Pulmonary artery endothelial cell (primary cell): Measurements from ENCODE around the gene PTK7. TPM values are rescaled to one million over a fixed set of nuclear protein-coding genes. Genes with fewer than 3 reads are reported as not detected.

Source experiments
- DNase-seq: peaks from one replicate; pipeline ENCODE4 v3.0.0-alpha.2; 2011; ENCODE audit warnings: low read depth, low spot score
- total RNA-seq: library from RNA; depleted of rRNA; stranded (reverse); fragments of >200 nt; gene quantifications from 2 replicates; pipeline ENCODE4 v1.2.3, GENCODE V29; 2014

PTK7 gene
- total RNA-seq, 1 donor from 2014 or later = 5.8 TPM

DNA sequence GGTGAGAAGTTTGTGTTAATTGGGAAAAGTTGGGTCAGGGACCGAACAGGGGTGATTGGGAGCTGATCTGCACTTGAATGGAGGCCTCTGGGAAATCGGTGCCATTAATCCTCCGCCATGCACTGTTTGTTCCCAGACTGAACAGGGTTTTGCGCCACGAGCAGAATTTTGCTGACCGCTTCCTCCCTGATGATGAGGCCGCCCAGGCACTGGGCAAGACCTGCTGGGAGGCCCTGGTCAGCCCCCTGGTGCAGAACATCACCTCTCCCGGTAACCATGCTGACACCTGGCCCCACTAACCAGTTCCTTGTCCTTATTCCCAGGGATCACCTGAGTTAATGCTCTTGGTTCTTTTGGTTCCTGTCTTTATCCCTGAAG, 127.6 kb downstream of the PTK7 start:
- no peak for DNase-seq

DNA sequence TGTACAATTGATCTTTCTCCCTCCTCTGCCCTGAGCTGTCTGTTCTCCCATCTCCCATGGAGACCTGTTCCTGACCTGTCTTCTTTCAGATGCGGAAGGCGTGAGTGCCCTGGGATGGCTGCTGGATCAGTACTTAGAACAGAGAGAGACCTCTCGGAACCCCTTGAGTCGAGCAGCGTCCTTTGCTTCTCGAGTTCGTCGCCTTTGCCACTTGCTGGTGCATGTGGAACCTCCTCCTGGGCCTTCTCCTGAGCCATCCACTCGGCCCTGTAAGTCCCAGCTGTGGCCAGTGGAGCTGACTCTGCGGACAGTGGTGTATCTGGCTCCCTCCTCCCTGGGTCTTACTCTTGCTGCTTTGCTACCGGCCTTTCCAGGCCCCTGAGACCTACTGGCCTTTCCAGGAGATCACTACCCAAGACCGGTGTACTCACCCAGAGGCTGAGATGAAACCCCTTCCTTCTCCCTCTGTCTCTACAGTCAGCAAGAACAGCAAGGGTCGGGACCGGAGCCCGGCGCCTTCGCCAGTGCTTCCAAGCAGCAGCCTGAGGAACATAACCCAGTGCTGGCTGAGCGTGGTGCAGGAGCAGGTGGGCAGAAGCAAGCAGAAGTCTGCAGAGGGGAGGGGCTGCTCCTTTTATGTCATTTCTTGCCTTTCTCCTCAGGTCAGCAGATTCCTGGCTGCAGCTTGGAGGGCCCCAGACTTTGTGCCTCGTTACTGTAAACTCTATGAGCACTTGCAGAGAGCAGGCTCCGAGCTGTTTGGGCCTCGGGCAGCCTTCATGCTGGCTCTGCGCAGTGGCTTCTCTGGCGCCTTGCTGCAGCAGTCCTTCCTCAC, 128.4 kb downstream of the PTK7 start:
- no peak for DNase-seq

DNA sequence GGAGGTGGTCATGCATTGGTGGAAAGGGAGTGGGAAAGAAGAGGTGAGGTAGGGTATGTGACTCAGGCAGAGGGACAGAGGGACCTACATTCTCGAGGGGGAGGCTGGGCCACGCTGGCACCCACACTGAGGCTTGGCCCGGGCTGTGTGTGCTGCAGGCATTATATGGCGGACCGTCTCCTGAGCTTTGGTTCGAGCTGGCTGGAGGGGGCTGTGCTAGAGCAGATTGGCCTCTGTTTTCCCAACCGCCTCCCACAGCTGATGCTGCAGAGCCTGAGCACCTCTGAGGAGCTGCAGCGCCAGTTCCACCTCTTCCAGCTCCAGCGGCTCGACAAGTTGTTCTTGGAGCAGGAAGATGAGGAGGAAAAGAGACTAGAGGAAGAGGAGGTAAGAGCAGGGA, 129.7 kb downstream of the PTK7 start:
- no peak for DNase-seq

DNA sequence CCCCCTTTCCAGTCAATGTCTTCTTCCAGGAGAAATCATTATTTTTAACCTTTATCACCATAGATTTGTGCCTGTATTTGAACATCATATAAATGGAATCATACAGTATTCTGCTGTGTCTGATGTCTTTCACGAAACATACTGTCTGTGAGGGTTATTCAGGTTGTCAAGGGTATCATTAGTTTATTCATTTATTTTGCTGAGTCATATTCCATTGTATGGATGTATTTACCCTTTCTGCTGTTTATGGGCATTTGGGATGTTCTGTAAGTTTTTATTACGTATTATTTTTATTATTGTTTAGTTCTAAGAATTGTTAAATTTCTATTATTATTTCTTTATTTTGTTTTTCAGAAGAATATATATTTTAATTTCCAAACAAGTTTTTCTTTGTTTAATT, 131.2 kb downstream of the PTK7 start:
- no peak for DNase-seq

Other genes with a start within 250 kb of the PTK7 start
- gene RPL7L1, start 196.7 kb upstream of the PTK7 start, total RNA-seq = 127 and 158 TPM in 2 replicates
- gene PTCRA, start 160.3 kb upstream of the PTK7 start, total RNA-seq = not detected in 2 replicates
- gene CNPY3, start 146.8 kb upstream of the PTK7 start, total RNA-seq = 21.2 and 41.7 TPM in 2 replicates
- gene GNMT, start 115.6 kb upstream of the PTK7 start, total RNA-seq = 0.13 and 0.21 TPM in 2 replicates
- gene PEX6, start 97.1 kb upstream of the PTK7 start, total RNA-seq = 21.7 and 32.7 TPM in 2 replicates
- gene PPP2R5D, start 91.7 kb upstream of the PTK7 start, total RNA-seq = 36.1 and 45.3 TPM in 2 replicates
- gene MEA1, start 62.4 kb upstream of the PTK7 start, total RNA-seq = 48.4 and 55.7 TPM in 2 replicates
- 123 and 148 TPM in 2 replicates for gene KLHDC3, start 62.1 kb upstream of the PTK7 start, total RNA-seq
- 112 and 137 TPM in 2 replicates for gene RRP36, start 54.7 kb upstream of the PTK7 start, total RNA-seq
- 26.5 and 27.0 TPM in 2 replicates for gene CUL7, start 22.5 kb upstream of the PTK7 start, total RNA-seq
- gene MRPL2, start 16.9 kb upstream of the PTK7 start, total RNA-seq = 21.8 and 24.3 TPM in 2 replicates
- gene KLC4, start 16.7 kb upstream of the PTK7 start, total RNA-seq = 13.8 and 16.2 TPM in 2 replicates
- 20.4 and 24.3 TPM in 2 replicates for gene SRF, start 95.0 kb downstream of the PTK7 start, total RNA-seq
- 20.3 and 25.7 TPM in 2 replicates for gene CUL9, start 105.9 kb downstream of the PTK7 start, total RNA-seq
- 21.7 and 58.4 TPM in 2 replicates for gene DNPH1, start 153.2 kb downstream of the PTK7 start, total RNA-seq
- gene TTBK1, start 167.2 kb downstream of the PTK7 start, total RNA-seq = under 0.01 and 0.07 TPM in 2 replicates
- not detected in 2 replicates for gene SLC22A7, start 221.9 kb downstream of the PTK7 start, total RNA-seq
- gene CRIP3, start 232.5 kb downstream of the PTK7 start, total RNA-seq = not detected in 2 replicates